DOHH2 (cell line): ENCODE data around the gene PNRC2.

ENCODE experiments used
- CTCF ChIP-seq: fragments of 200-600 bp; sonication (generic); IDR thresholded peaks from one replicate; pipeline ENCODE4 v1.5.1; 2014; ENCODE audit warnings: antibody characterized with exemption, mild to moderate bottlenecking, low read depth, low read length; ENCODE audit not compliant: poor library complexity, severe bottlenecking
- EZH2phosphoT487 ChIP-seq: fragments of 200-600 bp; sonication (generic); IDR thresholded peaks from 2 replicates; pipeline ENCODE4 v1.6.1; 2017; ENCODE audit warnings: borderline replicate concordance, mild to moderate bottlenecking, antibody characterized with exemption, low read length, moderate library complexity, mixed read lengths

DNA sequence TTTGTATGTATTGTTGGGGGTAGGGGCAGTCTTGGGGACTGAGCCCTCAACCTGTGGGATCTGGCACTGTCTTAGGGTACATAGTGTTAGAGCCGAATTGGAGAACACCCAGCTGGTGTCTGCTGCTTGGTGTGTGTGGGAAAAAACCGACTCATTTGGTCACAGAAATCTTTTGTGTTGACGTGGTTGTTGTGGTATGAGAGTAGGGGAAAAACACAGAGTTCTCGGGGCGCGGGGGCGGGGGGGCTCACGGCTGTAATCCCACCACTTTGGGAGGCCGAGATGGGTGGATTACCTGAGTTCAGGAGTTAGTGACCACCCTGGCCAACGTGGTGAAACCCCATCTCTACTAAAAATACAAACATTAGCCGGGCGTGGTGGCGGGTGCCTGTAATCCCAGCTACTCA, 35.8 kb downstream of the PNRC2 start:
- TF ChIP-seq CTCF (no peak), EZH2phosphoT487 (no peak)
